ENCODE measurements around the gene DCTN2. TPM values are rescaled to one million over a fixed set of nuclear protein-coding genes. Genes with fewer than 3 reads are reported as not detected.
"Not testable (repeated sequence)": the region's sequence is repeated elsewhere in the genome, so short reads cannot be mapped to it uniquely, and the experiment has no call there.

The DCTN2 gene
- polyA plus RNA-seq, 1 experiment, result 167 TPM

GRCh38 chr12:57514720-57515407 is 32.1 kb downstream of the DCTN2 start:
- Histone ChIP-seq H3K27me3 (ENCODE audit: control insufficient read depth, insufficient read depth, low read length) (no peaks in the 10 kb centered on the region), H3K36me3 (ENCODE audit: control insufficient read depth, insufficient read depth, low read length) (peaks cover 50% of the 10 kb centered on the region), H3K4me3 (ENCODE audit: low read depth, low read length) (no peak overlapping the region)
- CTCF ChIA-PET, result no interaction called here
- POLR2A ChIA-PET, result no interaction called here
- no peak for DNase-seq (ENCODE audit: low read depth)
- no peak for TF ChIP-seq CTCF (IDR thresholded peaks at IDR 0.05; ENCODE audit: insufficient read depth, low read depth, low read length)

DNA sequence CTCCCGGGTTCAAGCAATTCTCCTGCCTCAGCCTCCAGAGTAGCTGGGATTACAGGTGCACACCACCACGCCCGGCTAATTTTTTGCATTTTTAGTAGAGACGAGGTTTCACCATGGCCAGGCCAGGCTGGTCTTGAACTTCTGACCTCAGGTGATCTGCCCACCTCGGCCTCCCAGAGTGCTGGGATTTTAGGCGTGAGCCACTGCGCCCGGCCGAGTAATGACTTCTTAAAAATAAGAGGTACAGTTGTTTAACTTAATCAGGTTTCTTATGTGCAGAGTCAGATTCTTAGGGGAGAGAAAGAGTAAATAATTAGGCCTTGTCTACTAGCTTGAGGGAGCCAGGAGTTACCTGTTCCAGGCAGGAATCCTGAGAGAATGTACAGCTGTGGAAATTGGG is 32.7 kb downstream of the DCTN2 start:
- DNase-seq (ENCODE audit: low read depth); POLR2A ChIA-PET: not testable (repeated sequence)

DNA sequence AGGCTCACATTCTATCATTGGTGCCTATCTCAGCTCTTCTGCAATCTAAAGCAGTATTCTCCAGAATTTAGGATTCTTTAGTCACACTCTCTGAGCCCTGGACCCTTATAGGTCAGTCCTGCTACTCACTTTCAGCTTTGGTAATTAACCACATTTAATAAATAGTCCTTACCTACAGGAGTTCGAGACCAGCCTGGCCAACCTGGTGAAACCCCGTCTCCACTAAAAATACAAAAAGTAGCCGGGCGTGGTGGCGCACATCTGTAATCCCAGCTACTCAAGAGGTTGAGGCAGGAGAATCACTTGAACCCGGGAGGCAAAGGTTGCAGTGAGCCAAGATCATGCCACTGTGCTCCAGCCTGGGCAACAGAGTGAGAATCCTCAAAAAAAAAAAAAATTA is 33.3 kb downstream of the DCTN2 start:
- DNase-seq (ENCODE audit: low read depth); CTCF ChIA-PET; H3K27me3 ChIP-seq (ENCODE audit: control insufficient read depth, insufficient read depth, low read length); H3K4me3 ChIP-seq (ENCODE audit: low read depth, low read length); POLR2A ChIA-PET: not testable (repeated sequence)
- H3K36me3 ChIP-seq (ENCODE audit: control insufficient read depth, insufficient read depth, low read length), result peaks cover 52% of the 10 kb centered on the region

More for the DNA sequence above, 32.7 kb downstream of the DCTN2 start:
- H3K27me3 ChIP-seq (ENCODE audit: control insufficient read depth, insufficient read depth, low read length); H3K4me3 ChIP-seq (ENCODE audit: low read depth, low read length); CTCF ChIA-PET: not testable (repeated sequence)
- peaks cover 52% of the 10 kb centered on the region for H3K36me3 ChIP-seq (ENCODE audit: control insufficient read depth, insufficient read depth, low read length)

GRCh38 chr12:57513266-57513665 is 33.7 kb downstream of the DCTN2 start:
- ChIA-PET POLR2A (no interaction called here), CTCF (no interaction called here)
- no peak for DNase-seq (ENCODE audit: low read depth)
- TF ChIP-seq CTCF (IDR thresholded peaks at IDR 0.05; ENCODE audit: insufficient read depth, low read depth, low read length), result no peak
- Histone ChIP-seq H3K36me3 (ENCODE audit: control insufficient read depth, insufficient read depth, low read length) (peaks cover 52% of the 10 kb centered on the region), H3K4me3 (ENCODE audit: low read depth, low read length) (no peak overlapping the region), H3K27me3 (ENCODE audit: control insufficient read depth, insufficient read depth, low read length) (no peaks in the 10 kb centered on the region)

GRCh38 chr12:57512665-57513064 is 34.3 kb downstream of the DCTN2 start:
- peaks cover 48% of the 10 kb centered on the region for H3K36me3 ChIP-seq (ENCODE audit: control insufficient read depth, insufficient read depth, low read length)
- CTCF ChIA-PET, result interaction anchor here (0.7 to 0.9 kb wide), 2 partner anchors 24 to 53 kb away, joined by 3 read pairs; no protein-coding TSS in a partner anchor
- no peak overlapping the region for H3K4me3 ChIP-seq (ENCODE audit: low read depth, low read length)
- no peak for TF ChIP-seq CTCF (IDR thresholded peaks at IDR 0.05; ENCODE audit: insufficient read depth, low read depth, low read length)
- DNase-seq (ENCODE audit: low read depth), result no peak
- H3K27me3 ChIP-seq (ENCODE audit: control insufficient read depth, insufficient read depth, low read length), result no peaks in the 10 kb centered on the region
- POLR2A ChIA-PET, result interaction anchor here (0.6 kb wide), 1 partner anchor 19 kb away, joined by 4 read pairs; no protein-coding TSS in a partner anchor

DNA sequence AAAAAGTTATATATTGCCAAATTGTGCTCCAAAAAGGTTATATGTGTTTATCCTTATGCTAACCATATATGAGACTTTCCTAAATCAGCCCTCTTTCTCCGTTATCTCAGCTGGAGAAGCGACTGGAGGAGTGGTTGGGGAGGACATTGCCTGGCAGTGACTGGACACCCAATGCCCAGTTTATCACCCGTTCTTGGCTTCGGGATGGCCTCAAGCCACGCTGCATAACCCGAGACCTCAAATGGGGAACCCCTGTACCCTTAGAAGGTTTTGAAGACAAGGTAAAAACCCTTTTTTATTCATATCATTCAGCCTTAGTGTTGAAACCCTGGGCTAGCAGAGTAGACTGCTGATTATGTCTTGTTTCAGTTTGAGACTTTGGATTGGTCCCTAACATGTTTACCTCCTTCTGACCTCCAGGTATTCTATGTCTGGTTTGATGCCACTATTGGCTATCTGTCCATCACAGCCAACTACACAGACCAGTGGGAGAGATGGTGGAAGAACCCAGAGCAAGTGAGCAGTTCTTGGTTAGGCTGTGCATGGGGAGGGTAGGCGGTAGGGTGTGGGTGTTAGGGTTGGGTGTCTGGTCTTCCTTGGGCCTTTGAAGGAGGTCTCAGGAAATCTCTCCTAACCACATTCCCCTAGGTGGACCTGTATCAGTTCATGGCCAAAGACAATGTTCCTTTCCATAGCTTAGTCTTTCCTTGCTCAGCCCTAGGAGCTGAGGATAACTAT is 35.2 kb downstream of the DCTN2 start:
- ChIA-PET CTCF (interaction anchor here (0.7 to 0.9 kb wide), 2 partner anchors 23 to 52 kb away, joined by 3 read pairs; no protein-coding TSS in a partner anchor), POLR2A (no interaction called here)
- peaks cover 42% of the 10 kb centered on the region for H3K36me3 ChIP-seq (ENCODE audit: control insufficient read depth, insufficient read depth, low read length)
- no peak overlapping the region for H3K4me3 ChIP-seq (ENCODE audit: low read depth, low read length)
- TF ChIP-seq CTCF (IDR thresholded peaks at IDR 0.05; ENCODE audit: insufficient read depth, low read depth, low read length), result no peak
- H3K27me3 ChIP-seq (ENCODE audit: control insufficient read depth, insufficient read depth, low read length), result no peaks in the 10 kb centered on the region
- DNase-seq (ENCODE audit: low read depth), result no peak

All from BJ (cell line).